ENCODE data around the gene FURIN.
"Not testable (repeated sequence)": the region's sequence is repeated elsewhere in the genome, so short reads cannot be mapped to it uniquely, and the experiment has no call there.

FURIN gene

DNA sequence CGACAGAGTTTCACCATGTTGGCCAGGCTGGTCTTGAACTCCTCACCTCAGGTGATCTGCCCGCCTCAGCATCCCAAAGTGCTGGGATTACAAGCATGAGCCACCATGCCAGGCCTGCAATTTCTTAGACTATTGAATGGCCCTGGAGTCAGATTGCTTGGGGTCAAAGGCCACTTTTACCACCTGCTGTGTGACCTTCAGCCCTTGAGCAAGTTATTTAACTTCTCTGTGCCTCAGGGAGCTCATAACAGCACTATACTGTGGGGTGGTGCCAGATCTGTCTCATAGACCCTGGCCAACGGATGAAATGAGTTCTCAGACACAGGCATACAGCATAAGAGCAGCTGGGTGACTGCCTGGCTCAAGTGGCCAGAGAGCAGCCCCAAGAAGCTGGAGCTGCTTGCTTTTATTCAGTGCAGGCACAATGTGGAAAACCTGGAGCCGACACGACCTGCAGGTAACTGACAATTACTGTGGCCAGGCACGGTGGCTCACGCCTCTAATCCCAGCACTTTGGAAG, 44.9 kb upstream of the FURIN start:
- no peak for DNase-seq
- H3K36me3 ChIP-seq, result no peaks in the 10 kb centered on the region

DNA sequence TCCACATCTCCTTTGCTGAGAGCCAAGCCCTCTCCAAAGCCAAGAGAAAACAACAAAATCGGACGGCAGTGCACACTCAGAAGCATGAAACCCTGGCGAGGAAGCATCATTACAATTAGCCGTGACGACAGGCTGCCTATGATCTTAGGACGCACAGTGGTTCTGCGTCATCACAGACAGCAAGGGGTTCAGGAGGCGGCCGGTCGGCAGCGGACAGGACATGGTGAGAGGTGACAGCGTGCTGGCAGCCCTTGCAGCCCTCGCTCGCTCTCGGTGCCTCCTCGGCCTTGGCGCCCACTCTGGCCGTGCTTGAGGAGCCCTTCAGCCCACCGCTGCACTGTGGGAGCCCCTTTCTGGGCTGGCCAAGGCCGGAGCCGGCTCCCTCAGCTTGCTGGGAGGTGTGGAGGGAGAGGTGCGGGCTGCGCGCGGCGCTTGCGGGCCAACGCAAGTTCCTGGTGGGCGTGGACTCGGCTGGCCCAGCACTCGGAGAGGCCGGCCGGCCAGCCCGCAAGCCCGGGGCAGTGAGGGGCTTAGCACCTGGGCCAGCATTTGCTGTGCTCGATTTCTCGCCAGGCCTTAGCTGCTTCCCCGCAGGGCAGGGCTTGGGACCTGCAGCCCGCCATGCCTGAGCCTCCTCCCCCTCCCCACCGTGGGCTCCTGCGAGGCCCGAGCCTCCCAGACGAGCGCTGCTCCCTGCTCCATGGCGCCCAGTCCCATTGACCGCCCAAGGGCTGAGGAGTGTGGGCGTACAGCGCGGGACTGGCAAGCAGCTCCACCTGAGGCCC, 43.1 kb upstream of the FURIN start:
- H3K36me3 ChIP-seq; H3K4me3 ChIP-seq (ENCODE audit: low read depth, low read length); H3K4me1 ChIP-seq; H3K27me3 ChIP-seq; H3K9me3 ChIP-seq; DNase-seq: not testable (repeated sequence)

More for the DNA sequence above, 44.9 kb upstream of the FURIN start:
- no peak overlapping the region for H3K4me3 ChIP-seq (ENCODE audit: low read depth, low read length)
- H3K4me1 ChIP-seq, result peaks cover 4% of the 10 kb centered on the region; the same call in 1 of the 2 replicates
- no peaks in the 10 kb centered on the region for H3K9me3 ChIP-seq
- no peaks in the 10 kb centered on the region for H3K27me3 ChIP-seq
- TF ChIP-seq, protein P1, sequence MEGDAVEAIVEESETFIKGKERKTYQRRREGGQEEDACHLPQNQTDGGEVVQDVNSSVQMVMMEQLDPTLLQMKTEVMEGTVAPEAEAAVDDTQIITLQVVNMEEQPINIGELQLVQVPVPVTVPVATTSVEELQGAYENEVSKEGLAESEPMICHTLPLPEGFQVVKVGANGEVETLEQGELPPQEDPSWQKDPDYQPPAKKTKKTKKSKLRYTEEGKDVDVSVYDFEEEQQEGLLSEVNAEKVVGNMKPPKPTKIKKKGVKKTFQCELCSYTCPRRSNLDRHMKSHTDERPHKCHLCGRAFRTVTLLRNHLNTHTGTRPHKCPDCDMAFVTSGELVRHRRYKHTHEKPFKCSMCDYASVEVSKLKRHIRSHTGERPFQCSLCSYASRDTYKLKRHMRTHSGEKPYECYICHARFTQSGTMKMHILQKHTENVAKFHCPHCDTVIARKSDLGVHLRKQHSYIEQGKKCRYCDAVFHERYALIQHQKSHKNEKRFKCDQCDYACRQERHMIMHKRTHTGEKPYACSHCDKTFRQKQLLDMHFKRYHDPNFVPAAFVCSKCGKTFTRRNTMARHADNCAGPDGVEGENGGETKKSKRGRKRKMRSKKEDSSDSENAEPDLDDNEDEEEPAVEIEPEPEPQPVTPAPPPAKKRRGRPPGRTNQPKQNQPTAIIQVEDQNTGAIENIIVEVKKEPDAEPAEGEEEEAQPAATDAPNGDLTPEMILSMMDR (IDR thresholded peaks at IDR 0.05; ENCODE audit: low read depth, low read length), result no peak

DNA sequence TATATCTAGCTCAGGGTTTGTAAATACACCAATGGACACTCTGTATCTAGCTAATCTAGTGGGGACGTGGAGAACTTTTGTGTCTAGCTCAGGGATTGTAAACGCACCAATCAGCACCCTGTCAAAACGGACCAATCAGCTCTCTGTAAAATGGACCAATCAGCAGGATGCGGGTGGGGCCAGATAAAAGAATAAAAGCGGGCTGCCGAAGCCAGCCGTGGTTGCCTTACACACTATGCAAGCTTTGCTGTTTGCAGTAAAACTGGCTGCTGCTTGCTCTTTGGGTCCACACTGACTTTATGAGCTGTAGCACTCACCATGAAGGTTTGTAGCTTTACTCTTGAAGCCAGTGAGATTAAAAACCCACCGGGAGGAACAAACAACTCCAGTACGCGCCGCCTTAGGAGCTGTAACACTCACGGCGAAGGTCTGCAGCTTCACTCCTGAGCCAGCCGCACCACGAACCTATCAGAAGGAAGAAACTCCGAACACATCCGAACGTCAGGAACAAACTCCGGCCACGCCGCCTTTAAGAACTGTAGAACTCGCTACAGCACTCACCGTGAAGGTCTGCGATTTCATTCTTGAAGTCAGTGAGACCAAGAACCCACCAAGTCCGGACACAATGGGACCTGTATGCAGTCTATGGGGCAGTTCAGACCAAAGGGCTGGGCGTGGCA, 42.0 kb upstream of the FURIN start:
- DNase-seq; H3K4me1 ChIP-seq; H3K4me3 ChIP-seq (ENCODE audit: low read depth, low read length): not testable (repeated sequence)

GRCh38 chr15:90826886-90827435, 41.4 kb upstream of the FURIN start:
- DNase-seq, result no peak
- Histone ChIP-seq H3K36me3 (no peaks in the 10 kb centered on the region), H3K4me3 (ENCODE audit: low read depth, low read length) (no peak overlapping the region), H3K27me3 (no peaks in the 10 kb centered on the region), H3K4me1 (no peaks in the 10 kb centered on the region), H3K9me3 (no peaks in the 10 kb centered on the region)
- TF ChIP-seq, protein P1 (IDR thresholded peaks at IDR 0.05; ENCODE audit: low read depth, low read length), result no peak

More for the DNA sequence above, 42.0 kb upstream of the FURIN start:
- H3K9me3 ChIP-seq, H3K36me3 ChIP-seq, H3K27me3 ChIP-seq: not testable (repeated sequence)

DNA sequence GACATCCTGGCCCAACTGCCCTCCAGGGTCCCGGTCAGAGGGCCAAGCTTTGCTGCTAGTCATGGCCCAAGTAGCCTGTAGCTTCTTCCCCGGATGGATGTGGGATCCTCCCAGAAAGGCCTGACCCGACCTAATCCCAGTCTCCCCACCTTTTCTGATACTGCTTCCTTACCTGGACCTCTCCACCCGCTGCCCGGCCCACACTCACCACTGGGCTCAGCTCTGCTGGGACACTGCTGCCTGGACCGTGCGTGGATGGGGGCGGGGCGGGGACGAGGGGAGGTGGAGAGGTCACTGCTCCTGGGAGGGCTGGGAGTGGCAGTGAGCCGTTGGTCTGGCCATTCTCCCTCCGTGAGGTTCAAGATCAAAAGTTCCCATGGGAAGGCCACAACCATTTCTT, 40.3 kb upstream of the FURIN start:
- no peaks in the 10 kb centered on the region for H3K27me3 ChIP-seq
- TF ChIP-seq, protein P1 (IDR thresholded peaks at IDR 0.05; ENCODE audit: low read depth, low read length), result no peak
- H3K36me3 ChIP-seq, result no peaks in the 10 kb centered on the region
- H3K4me1 ChIP-seq, result no peaks in the 10 kb centered on the region
- H3K4me3 ChIP-seq (ENCODE audit: low read depth, low read length), result no peak overlapping the region
- no peaks in the 10 kb centered on the region for H3K9me3 ChIP-seq
- no peak for DNase-seq

DNA sequence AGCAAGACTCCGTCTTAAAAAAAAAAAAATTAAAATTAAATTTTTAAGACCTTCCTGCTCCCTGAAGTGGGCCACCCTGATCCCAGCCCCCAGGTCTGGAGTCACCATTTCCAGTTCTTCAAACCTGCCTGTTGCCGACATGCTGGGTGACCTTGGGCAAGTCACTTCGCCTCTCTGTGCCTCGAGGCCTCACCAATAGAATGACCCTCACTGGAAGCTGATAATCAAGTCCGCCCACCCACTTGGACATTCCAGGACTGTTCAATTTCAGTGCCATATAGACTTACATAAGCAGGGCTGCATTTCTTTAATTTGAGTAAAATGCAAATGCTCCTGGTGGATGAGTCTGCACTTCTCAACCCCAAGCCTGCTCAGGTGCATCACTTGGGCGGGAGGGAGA, 39.3 kb upstream of the FURIN start:
- TF ChIP-seq, protein P1 (IDR thresholded peaks at IDR 0.05; ENCODE audit: low read depth, low read length), result no peak
- no peaks in the 10 kb centered on the region for H3K36me3 ChIP-seq
- no peak overlapping the region for H3K4me3 ChIP-seq (ENCODE audit: low read depth, low read length)
- no peaks in the 10 kb centered on the region for H3K4me1 ChIP-seq
- no peak for DNase-seq
- H3K27me3 ChIP-seq, result no peaks in the 10 kb centered on the region
- H3K9me3 ChIP-seq, result no peaks in the 10 kb centered on the region

Data from BE2C (cell line).